Left ventricle myocardium superior (tissue), 1 donor: ENCODE measurements around the gene WDR70. TPM values are rescaled to one million over a fixed set of nuclear protein-coding genes. Genes with fewer than 3 reads are reported as not detected.
"Not testable (repeated sequence)": the region's sequence is repeated elsewhere in the genome, so short reads cannot be mapped to it uniquely, and the experiment has no call there.

ENCODE experiments used
- ATAC-seq: fragments of 200-7000 bp; cut with Tn5 transposase; one replicate; pipeline ENCODE4 v1.9.1; 2020; ENCODE audit warnings: mild to moderate bottlenecking, moderate library complexity
- DNase-seq: peaks from one replicate; pipeline ENCODE4 v3.0.0-alpha.2; 2020
- intact Hi-C: fragments of 100-400 bp; cut with micrococcal nuclease; formaldehyde crosslinking; loops from one replicate; pipeline ENCODE4 v1.11.0; 2022
- total RNA-seq: library from RNA; stranded (reverse); fragmentation: NEBNext Ultra II Directional; extraction: Animal tissue kit (Norgen Biotek cat#: 25700); gene quantifications from one replicate; pipeline ENCODE4 v1.2.1, GENCODE V29; 2021
- donor health status: DM: no; HTN: yes; CAD: no; lungs with severe emphysema.

Gene WDR70
- total RNA-seq, 1 donor from 2014 or later: 21.5 TPM

DNA sequence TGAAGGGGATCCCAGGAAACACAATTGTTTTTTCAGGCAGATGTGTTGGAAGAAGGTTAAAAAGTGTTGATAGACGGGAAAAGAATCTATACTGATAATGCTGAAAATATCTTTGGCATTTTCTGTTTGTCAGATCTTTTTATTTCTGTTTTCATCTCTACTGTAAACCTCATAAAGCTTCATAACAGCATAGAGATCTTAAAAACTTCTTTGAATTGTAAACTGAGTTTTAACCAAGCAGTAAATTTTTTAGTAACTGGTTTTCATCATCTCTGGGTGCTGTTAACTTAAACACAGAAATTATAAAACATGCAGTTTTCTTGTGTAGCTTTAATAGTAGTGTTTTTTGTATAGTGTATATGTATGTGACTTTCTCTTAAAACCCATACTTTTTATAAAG, 227.0 kb downstream of the WDR70 start:
- intact Hi-C loops: no loop called here
- DNase-seq (no peak), ATAC-seq (no peak)

DNA sequence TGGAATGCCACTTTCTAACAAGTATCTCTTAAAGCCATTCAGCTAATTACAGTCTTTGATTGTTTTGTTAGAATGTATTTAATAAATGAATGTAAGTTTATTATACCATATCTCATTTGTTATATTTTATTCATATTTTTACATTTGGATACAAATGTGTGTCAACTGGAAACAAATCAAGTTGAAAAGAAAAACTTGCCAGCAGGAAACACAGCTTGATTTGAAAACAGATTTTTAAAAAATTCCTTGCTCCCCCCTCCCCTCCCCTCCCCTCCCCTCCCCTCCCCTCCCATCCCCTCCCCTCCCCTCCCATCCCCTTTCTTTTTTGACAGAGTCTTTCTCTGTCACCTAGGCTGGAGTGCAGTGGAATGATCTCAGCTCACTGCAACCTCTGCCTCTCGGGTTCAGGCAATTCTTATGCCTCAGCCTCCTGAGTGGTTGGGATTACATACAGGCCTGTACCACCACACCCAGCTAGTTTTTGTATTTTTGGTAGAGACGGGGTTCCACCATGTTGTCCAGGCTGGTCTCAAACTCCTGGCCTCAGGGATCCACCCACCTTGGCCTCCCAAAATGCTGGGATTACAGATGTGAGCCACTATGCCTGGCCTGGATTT, 227.6 kb downstream of the WDR70 start:
- ATAC-seq (no peak), DNase-seq (no peak)
- intact Hi-C loops: no loop called here

DNA sequence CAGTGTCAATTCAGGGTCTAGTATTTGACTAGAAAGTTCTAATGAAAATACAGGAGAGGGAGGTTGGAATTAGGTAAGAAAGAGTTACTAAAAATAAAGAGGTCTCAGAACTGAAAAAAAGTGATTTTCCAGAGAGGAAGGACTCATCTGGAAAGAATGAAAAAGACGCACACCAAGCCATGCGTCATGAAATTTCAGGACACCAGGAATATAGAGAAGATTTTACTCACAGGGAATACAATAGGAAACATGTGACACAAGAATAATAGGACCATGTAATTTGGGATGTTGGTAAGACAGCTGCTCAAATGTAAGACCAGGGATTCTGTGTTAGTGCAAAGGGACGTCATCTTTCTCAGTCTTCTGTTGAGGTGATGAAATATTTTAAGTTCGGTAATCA, 236.1 kb downstream of the WDR70 start:
- ATAC-seq: no peak
- intact Hi-C loops: no loop called here
- DNase-seq: no peak

DNA sequence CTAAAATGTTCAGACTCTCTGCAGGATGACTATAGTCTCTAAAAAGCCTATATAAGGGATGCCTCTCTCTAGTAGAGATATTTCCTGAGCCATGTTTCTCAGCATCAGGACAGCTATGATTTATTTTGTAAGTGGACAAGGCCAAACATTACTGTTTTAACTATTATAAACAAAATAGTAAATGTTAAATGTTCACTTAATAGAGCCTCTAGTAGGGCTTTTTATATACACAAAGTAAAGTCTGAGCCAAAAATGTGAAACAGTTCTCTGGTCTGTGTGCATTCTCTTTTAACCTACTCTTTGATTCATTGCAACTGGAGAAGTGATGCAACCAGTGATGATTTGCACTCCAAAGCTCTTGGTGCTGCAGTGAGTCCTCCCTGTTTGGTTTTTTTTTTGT, 240.2 kb downstream of the WDR70 start:
- ATAC-seq (no peak), DNase-seq (no peak)
- intact Hi-C loops: no loop called here

DNA sequence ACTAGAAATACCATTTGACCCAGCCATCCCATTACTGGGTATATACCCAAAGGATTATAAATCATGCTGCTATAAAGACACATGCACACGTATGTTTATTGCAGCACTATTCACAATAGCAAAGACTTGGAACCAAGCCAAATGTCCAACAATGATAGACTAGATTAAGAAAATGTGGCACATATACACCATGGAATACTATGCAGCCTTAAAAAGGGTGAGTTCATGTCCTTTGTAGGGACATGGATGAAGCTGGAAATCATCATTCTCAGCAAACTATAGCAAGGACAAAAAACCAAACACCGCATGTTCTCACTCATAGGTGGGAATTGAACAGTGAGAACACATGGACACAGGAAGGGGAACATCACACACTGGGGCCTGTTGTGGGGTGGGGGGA, 243.2 kb downstream of the WDR70 start:
- DNase-seq, ATAC-seq, intact Hi-C loops: not testable (repeated sequence)

DNA sequence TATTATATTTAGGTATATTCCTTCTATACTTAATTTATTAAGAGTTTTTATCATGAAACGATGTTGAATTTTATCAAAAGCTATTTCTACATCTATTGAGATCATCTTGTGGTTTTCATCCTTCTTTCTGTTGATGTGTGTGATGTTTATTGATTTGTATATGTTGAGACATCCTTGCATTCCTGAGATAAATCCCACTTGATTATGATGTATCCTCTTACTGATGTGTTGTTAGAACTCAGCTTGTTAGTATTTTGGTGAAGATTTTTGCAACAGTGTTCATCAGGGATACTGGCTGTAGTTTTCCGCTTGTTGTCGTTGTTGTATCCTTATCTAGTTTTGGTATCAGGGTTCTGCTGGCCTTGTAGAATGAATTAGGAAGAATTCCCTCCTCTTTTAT, 247.1 kb downstream of the WDR70 start:
- DNase-seq: no peak
- ATAC-seq: no peak
- intact Hi-C loops: no loop called here

DNA sequence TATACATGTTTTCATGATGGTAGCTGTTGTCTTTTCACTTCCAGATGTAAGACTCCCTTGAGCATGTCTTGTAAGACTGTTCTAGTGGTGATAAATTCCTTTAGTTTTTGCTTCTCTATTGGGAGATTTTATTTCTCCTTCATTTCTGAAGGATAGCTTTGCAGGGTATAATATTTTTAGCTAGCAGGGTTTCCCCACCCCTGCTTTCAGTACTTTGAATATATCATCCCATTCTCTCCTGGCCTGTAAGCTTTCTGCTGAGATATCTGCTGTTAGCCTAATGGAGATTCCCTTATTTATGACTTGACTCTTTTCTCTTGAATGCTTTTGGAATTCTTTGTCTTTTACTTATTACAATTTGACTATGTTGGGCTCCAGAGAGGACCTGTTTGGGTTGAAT, 249.8 kb downstream of the WDR70 start:
- DNase-seq: no peak
- intact Hi-C loops: no loop called here
- no peak for ATAC-seq

DNA sequence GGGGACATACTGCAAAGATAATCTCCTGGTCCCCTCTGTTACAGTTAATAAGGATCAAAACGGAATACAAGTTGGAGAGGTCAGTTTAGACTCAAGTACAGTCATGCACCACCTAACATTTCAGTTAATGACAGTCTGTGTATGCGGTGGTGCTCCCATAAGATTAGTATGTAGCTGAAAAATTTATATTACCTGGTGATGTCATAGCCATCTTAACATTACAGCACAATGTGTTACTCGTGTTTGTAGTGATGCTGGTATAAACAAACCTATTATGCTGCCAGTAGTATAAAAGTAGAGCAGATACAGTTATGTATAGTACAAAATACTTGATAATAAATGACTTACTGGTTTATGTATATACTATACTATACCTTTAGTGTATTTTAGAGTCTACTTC, 252.8 kb downstream of the WDR70 start:
- intact Hi-C loops: no loop called here
- ATAC-seq (no peak), DNase-seq (no peak)

DNA sequence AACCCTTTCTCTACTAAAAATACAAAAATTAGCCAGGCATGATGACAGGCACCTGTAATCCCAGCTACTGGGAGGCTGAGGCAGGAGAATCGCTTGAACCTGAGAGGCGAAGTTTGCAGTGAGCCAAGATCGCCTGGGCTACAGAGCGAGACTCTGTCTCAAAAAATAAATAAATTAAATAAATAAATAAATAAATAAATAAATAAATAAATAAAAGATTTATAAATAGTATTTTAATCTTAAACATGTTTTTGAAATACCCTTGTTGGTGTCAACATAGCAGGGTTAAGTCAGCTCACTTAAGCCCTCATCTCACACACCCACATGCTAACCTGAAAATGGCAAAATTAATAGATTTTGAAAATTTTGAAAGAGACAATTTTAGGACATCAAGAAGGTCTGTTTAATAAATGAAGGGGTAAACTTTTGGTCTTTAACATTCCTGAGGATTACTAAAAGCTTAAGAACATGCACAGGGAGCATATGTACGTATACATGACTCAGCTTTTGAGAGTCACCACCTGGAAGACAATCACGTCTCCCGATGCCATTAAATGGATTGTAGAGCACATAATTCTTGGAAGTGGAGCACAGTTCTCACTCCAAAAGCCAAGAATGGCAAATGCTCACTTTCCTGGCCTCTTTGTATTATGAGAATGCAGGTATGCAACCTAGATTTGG, 258.2 kb downstream of the WDR70 start:
- ATAC-seq (no peak), DNase-seq (no peak)

DNA sequence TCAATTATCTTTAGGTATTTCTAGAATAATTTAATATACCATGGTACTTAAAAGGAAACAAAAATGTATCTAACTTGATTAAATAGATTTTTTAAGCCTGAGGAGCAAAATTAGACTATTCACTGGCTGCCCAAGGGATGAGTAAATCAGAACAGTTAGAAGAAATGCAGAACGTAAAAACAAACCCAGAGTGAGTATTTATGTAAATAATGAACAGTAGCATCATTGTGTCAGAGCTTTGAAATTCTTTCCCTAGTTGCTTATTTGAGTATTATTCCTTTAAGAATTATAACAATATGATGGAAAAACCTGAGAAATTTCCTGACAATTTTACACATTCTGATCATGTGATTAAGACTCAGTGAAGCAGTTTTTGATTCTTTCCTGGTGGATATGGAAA, 259.8 kb downstream of the WDR70 start:
- intact Hi-C loops: no loop called here
- ATAC-seq: no peak
- no peak for DNase-seq

More for the DNA sequence above, 258.2 kb downstream of the WDR70 start:
- intact Hi-C loops: no loop called here

DNA sequence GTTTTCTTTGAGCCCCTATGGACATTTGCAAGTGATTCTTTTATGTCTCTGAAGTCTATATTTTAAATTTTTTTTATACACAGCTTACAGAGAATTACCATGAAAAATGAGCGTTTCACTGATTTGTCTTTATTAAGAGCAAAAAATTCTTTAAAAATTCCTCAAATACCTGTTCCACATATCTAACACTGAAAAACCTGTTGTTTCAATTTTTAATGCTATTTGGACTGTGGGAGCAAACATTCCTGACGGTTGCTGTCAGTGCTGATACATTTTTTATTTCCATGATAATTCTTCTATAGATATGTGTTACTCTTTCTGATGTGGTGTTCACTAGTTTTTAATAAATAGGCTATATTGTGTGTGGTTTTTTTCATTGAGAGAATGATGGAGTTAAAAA, 261.0 kb downstream of the WDR70 start:
- DNase-seq (no peak), ATAC-seq (no peak)
- intact Hi-C loops: no loop called here

DNA sequence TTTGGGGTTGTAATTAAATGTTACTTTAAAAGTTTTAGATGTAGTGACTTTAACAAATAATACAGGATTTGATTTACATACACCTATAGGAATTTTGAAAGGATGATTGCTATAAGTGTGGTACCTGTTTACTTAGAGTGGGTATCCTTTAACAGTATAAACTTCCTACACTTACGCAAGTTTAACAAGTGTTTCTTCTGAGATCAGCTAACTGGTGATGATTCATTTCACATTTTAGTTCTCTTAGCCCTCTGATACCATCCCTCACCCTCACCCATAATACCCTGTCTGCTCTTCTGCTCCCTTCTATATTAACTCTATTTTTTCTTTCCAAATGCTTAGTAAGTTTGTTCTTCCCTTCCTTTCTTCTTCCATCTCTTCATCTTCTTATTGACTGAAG, 262.8 kb downstream of the WDR70 start:
- intact Hi-C loops: no loop called here
- no peak for ATAC-seq
- no peak for DNase-seq

DNA sequence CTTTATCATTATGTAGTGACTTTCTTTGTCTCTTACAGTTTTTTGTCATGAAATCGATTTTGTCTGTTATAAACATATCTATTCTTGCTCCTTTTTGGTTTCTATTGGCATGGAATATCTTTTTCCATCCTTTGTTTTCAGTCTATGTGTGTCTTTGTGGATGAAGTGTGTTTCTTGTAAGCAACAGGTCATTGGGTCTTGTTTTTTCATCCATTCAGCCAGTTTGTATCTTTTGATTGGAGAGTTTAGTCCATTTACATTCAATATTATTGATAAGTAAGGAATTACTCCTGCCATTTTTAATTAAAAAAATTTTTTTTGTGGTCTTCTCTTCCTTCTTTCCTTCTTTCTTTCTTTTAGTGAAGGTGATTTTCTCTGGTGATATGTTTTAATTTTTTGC, 266.6 kb downstream of the WDR70 start:
- DNase-seq (no peak), ATAC-seq (no peak)
- intact Hi-C loops: no loop called here

DNA sequence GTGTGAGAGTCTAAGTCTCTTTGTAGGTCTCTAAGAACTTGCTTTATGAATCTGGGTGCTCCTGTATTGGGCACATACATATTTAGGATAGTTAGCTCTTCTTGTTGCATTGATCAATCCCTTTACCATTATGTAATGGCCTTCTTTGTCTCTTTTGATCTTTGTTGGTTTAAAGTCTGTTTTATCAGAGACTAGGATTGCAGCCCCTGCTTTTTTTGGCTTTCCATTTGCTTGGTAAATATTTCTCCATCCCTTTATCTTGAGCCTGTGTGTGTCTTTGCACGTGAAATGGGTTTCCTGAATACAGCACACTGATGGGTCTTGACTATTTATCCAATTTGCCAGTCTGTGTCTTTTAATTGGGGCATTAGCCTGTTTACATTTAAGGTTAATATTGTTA, 275.4 kb downstream of the WDR70 start:
- DNase-seq, intact Hi-C loops, ATAC-seq: not testable (repeated sequence)

DNA sequence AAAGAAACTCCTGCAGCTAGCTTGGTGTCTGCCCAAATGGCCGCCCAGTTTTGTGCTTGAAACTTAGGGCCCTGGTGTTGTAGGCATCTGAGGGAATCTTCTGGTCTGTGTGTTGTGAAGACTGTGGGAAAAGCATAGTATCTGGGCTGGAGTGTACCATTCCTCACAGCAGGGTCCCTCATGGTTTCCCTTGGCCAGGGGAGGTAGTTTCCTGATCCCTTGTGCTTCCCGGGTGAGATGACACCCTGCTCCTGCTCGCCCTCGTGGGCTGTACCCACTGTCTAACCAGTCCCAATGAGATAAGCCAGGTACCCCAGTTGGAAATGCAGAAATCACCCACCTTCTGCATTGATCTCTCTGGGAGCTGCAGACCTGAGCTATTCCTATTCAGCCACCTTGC, 277.9 kb downstream of the WDR70 start:
- no peak for ATAC-seq
- no peak for DNase-seq
- intact Hi-C loops: no loop called here

DNA sequence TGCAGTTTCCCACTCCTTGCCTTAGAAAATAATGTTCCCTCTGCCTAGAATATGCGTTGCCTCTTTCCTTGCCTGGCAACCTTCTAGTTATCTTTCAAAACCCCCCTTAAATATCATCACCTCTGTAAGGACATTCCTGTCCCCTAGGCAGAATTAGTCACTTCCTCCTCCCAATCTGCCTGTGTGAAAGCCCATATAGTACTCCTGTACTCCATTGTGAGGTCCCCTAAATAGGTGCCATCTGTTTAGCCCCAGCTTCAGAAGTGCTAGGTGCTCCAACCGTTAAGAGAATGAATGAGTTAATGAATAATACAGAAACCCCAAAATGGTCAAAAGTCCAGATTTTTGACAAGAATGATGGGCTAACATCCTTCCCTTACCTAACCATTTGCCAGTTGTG, 279.3 kb downstream of the WDR70 start:
- no peak for DNase-seq
- ATAC-seq: no peak
- intact Hi-C loops: no loop called here

DNA sequence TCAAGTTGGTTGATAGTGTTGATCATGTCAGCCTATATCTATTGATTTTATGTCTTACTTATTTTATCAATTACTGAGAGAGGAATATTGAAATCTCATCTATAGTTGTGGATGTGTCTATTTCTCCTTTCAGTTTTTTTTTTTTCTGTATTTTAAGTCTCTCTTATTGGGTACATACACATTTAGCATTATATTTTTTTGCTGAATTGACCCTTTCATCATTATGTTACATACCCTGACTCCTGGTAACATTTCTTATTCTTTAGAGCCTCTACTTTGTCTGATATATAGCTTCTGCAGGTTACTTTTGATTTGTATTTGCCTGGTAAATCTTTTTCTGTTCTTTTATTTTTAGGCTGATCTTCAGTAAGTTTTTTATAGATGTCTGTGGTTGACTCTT, 281.2 kb downstream of the WDR70 start:
- no peak for DNase-seq
- intact Hi-C loops: no loop called here
- ATAC-seq: no peak

DNA sequence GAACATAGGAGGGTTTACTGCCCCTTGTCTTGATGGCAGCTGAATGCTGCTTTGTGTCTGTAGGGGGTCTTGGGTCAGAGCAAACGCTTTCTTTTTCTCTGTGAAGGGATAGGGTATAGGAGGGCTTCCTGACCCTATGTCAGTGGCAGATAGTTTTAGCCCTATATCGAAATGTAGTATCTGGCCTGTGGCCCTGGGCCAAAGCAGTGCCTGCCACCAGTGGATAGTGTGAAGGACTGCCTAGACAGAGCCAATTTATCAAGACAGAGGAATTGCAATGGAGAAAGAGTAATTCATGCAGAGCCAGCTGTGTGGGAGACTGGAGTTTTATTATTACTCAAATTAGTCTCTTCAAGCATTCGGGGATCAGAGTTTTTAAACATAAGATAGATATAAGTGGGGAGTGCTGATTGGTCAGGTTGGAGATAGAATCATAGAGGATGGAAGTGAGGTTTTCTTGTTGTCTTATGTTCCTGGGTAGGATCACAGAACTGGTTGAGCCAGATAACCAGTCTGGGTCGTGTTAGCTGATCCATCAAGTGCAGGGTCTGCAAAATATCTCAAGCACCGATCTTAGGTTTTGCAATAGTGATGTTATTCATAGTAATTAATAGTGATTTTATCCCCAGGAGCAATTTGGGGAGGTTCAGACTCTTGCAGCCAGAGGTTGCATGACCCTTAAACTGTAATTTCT, 282.3 kb downstream of the WDR70 start:
- ATAC-seq (no peak), DNase-seq (no peak)
- intact Hi-C loops: no loop called here

DNA sequence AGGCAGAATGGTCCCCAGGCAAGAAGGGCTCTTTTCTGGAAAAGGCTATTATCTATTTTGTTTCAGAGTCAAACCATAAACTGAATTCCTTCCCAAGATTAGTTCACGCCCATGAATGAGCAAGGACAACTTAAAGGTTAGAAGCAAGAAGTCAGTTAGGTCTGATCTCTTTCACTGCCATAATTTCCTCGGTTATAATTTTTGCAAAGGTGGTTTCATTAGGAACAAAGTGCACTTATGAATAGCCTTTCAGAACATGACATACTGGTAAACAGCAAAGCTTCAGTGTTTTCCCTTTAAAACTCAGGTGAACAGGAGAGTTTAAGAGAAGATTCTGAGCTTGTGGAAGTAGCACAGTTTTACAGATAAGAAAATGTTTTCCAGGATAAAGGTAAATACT, 282.8 kb downstream of the WDR70 start:
- intact Hi-C loops: no loop called here
- ATAC-seq: no peak
- DNase-seq: no peak

DNA sequence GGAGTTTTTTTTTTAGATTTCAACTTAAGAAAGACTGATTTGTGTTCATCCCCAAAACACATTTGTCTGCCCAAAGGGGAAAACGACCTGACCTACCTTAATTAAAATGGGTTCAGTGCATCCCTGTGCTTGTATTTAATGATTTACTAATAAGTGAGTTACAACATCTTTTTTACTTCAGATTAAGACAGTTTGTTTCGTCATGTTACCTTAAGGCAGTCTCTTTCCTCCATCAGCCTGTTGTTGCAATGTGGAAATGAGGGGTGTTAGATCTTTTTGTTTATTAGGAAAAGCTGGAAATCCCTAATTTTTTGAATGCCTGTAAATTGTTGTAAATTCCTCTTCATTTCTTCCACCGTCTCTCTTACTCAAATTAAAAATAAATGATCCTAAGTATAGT, 283.2 kb downstream of the WDR70 start:
- intact Hi-C loops: no loop called here
- no peak for ATAC-seq
- no peak for DNase-seq
